ENCODE results near the gene PLEKHB2. TPM values are rescaled to one million over a fixed set of nuclear protein-coding genes. Genes with fewer than 3 reads are reported as not detected.
A peak's percentile ranks its signal among the peaks of the same experiment; 100 is the strongest.

PLEKHB2 gene
- total and polyA plus RNA-seq, 9 of the 15 experiments (the other 6 are each of a cell fraction or from before 2014, with no cell fraction given) = 41.3 to 71.5 (median 50.2) TPM

DNA sequence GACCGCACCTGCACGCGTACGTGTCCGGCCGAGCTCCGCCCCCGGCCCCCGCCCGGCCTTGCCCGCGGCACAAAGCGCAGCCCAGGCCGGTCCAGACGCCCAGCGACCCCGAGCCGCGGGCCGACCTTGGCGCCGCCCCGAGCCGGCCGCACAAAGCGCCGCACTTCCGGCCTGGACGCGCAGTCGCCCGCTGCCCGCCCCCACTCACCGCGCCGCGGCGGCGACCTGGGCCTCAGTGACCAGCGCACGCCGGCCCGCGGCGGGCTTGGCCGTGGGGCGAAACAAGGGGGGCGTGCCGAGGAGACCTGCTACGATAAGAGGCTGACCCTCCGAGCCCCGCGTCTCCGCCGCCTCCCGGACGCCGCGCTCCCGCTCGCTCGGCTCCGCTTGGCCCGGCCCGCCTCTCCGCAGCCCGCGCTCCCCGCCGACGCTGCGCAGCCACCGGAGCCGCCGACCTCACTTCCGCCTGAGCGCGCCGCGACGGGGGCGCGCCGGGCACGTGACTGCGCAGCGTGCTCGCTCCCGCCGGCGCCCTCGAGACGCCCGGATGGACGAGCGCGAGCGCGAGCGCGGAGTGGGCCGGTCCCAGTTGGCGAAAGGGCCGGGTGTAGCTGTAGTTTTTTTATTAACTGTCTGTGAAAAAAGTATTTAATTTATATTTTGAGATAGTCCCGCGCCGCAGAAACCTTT is 12.0 kb upstream of the PLEKHB2 start, which contains the start of gene FAM168B (continued):
- no peak for TF ChIP-seq ZNF696 (CRISPR knock-in tag; conservative IDR thresholded peaks at IDR 0.05)
- no peak for TF ChIP-seq TAF7 (tag; IDR thresholded peaks at IDR 0.05)
- TF ChIP-seq HMG20A (CRISPR knock-in tag; conservative IDR thresholded peaks at IDR 0.05) = no peak
- 0 out of 2 replicates have a peak, but pooled peaks have one; percentile 40 for TF ChIP-seq TCF15 (CRISPR knock-in tag; IDR thresholded peaks at IDR 0.05)
- no peak; the same call in 1 of the 2 replicates for TF ChIP-seq JUN (IDR thresholded peaks at IDR 0.05; ENCODE audit: borderline replicate concordance, low read depth, low read length)
- no peak for TF ChIP-seq JUN (CRISPR knock-in tag; IDR thresholded peaks at IDR 0.05; ENCODE audit: borderline replicate concordance)
- TF ChIP-seq BCLAF1 (IDR thresholded peaks at IDR 0.05; ENCODE audit: borderline replicate concordance in 1 of 2, control insufficient read depth in 1 of 2, low read depth in 2 of 2, low read length in 1 of 2) = peak in 1 of 2 experiments; percentile 19; a peak in 1 of 4 replicates
- TF ChIP-seq YBX1 (IDR thresholded peaks at IDR 0.05) = no peak
- no peak for TF ChIP-seq ZNF263 (CRISPR knock-in tag; IDR thresholded peaks at IDR 0.05; ENCODE audit: borderline replicate concordance)
- TF ChIP-seq MXI1 (IDR thresholded peaks at IDR 0.05; ENCODE audit: low read depth, low read length) = no peak
- TF ChIP-seq HDAC8 (tag; IDR thresholded peaks at IDR 0.05) = peak; percentile 51; the same call in 1 of the 2 replicates
- no peak for TF ChIP-seq ZNF311 (CRISPR knock-in tag; IDR thresholded peaks at IDR 0.05)
- TF ChIP-seq HNRNPL (IDR thresholded peaks at IDR 0.05; ENCODE audit: low read depth, low read length) = no peak
- no peak for TF ChIP-seq HNRNPH1 (optimal IDR thresholded peaks at IDR 0.05; ENCODE audit: low read depth, low read length)
- TF ChIP-seq, protein P1, sequence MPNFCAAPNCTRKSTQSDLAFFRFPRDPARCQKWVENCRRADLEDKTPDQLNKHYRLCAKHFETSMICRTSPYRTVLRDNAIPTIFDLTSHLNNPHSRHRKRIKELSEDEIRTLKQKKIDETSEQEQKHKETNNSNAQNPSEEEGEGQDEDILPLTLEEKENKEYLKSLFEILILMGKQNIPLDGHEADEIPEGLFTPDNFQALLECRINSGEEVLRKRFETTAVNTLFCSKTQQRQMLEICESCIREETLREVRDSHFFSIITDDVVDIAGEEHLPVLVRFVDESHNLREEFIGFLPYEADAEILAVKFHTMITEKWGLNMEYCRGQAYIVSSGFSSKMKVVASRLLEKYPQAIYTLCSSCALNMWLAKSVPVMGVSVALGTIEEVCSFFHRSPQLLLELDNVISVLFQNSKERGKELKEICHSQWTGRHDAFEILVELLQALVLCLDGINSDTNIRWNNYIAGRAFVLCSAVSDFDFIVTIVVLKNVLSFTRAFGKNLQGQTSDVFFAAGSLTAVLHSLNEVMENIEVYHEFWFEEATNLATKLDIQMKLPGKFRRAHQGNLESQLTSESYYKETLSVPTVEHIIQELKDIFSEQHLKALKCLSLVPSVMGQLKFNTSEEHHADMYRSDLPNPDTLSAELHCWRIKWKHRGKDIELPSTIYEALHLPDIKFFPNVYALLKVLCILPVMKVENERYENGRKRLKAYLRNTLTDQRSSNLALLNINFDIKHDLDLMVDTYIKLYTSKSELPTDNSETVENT (CRISPR knock-in tag; IDR thresholded peaks at IDR 0.05) = peak; percentile 86
- peak; percentile 68 to 69; a peak in 3 of 4 replicates for TF ChIP-seq SIN3A (IDR thresholded peaks at IDR 0.05; ENCODE audit: borderline replicate concordance in 2 of 2, control insufficient read depth in 1 of 2, low read depth in 2 of 2, low read length in 2 of 2)
- TF ChIP-seq, protein P2, sequence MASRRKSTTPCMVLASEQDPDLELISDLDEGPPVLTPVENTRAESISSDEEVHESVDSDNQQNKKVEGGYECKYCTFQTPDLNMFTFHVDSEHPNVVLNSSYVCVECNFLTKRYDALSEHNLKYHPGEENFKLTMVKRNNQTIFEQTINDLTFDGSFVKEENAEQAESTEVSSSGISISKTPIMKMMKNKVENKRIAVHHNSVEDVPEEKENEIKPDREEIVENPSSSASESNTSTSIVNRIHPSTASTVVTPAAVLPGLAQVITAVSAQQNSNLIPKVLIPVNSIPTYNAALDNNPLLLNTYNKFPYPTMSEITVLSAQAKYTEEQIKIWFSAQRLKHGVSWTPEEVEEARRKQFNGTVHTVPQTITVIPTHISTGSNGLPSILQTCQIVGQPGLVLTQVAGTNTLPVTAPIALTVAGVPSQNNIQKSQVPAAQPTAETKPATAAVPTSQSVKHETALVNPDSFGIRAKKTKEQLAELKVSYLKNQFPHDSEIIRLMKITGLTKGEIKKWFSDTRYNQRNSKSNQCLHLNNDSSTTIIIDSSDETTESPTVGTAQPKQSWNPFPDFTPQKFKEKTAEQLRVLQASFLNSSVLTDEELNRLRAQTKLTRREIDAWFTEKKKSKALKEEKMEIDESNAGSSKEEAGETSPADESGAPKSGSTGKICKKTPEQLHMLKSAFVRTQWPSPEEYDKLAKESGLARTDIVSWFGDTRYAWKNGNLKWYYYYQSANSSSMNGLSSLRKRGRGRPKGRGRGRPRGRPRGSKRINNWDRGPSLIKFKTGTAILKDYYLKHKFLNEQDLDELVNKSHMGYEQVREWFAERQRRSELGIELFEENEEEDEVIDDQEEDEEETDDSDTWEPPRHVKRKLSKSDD (conservative IDR thresholded peaks at IDR 0.05; ENCODE audit: low read length) = no peak
- TF ChIP-seq ZNF239 (CRISPR knock-in tag; IDR thresholded peaks at IDR 0.05) = no peak
- TF ChIP-seq ZBTB17 (CRISPR knock-in tag; IDR thresholded peaks at IDR 0.05) = 0 out of 2 replicates have a peak, but pooled peaks have one; percentile 60
